GM18951 (cell line): ENCODE measurements around the gene LCE5A.
"Not testable (repeated sequence)": the region's sequence is repeated elsewhere in the genome, so short reads cannot be mapped to it uniquely, and the experiment has no call there.

Source experiments
- POLR2A ChIP-seq: IDR thresholded peaks from 4 replicates; pipeline ENCODE4 v1.6.1; 2011; ENCODE audit warnings: mild to moderate bottlenecking; ENCODE audit not compliant: insufficient read length, insufficient read depth; ENCODE audit errors: extremely low read depth
- in situ Hi-C: fragments of 300-500 bp; cut with MboI; formaldehyde crosslinking; loops from one replicate; pipeline ENCODE4 v1.12.0; 2022; ENCODE audit warnings: low sequenced_read_pairs, mixed read lengths, inconsistent platforms; ENCODE audit not compliant: unreplicated experiment

Gene LCE5A, protein sequence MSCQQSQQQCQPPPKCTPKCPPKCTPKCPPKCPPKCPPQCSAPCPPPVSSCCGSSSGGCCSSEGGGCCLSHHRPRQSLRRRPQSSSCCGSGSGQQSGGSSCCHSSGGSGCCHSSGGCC

DNA sequence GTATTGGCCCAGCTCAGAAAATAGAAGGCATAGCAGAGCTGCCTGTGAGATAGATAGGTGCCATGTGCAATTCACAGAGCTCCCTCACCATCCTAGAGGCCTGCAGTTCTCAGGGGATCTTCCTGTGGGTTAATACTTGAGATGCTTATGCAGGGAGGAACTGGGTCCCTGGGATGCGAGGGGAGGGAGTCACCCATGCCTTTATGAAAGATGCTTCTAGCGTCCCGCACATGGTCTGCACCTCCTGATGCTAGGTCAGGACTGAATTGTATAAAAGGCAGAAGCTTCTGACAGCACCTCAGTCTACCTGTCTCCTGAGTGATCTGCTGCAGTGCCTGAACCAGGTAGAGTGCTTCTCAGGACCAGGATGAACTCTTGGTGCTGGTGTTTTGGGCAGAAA lies at the start of gene LCE5A:
Gene LCE5A, plus strand, starts transcription at position 301 of the 400 bp plus-strand sequence. CDS start 732 bp downstream, outside the sequence.
- no peak for TF ChIP-seq POLR2A
- in situ Hi-C loops: no loop called here

DNA sequence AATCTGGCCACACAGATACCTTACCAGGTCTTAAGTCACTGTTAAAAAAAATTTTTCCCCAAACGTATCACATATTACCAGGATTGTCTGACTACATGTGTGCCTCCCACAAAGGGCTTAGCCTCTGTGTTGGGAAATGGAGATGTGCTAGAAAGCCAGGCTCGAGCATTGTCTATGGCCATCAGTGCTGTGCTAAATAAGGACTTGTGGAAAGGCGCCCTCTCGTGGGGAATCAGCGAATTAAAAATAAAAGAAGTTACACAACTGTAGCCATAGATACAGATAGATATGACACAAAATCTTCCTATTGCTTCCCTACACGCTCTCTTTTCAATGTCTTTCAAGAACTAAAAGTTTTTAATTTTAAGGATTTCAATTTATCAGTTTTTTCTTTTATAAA lies 49.1 kb upstream of the LCE5A start:
- TF ChIP-seq POLR2A: no peak
- in situ Hi-C loops: loop anchor here (25.0 kb wide), 1 partner anchor 399 kb away; no protein-coding TSS in a partner anchor

GRCh38 chr1:152462636-152463035 lies 48.0 kb upstream of the LCE5A start:
- TF ChIP-seq POLR2A: no peak
- in situ Hi-C loops: loop anchor here (25.0 kb wide), 1 partner anchor 400 kb away; no protein-coding TSS in a partner anchor

DNA sequence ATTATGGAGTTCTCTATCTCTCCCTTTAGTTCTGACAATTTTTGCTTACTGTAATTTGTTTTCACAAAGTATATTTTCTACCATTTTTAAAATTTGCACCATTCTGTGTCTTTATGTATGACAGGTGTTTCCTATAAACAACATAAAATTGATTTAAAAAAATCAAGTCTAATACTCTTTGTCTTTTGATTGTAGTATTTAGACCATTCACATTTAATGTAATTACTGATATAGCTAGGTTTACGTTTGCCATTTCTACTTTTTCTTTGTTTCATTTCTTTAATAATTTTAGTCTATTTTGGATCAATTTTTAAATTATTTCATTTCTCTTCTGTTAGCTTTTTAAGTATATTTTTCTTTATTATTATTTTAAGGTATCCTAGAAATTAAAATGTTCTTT lies 44.4 kb upstream of the LCE5A start:
- in situ Hi-C loops: loop anchor here (25.0 kb wide), 1 partner anchor 404 kb away; no protein-coding TSS in a partner anchor
- TF ChIP-seq POLR2A: no peak

DNA sequence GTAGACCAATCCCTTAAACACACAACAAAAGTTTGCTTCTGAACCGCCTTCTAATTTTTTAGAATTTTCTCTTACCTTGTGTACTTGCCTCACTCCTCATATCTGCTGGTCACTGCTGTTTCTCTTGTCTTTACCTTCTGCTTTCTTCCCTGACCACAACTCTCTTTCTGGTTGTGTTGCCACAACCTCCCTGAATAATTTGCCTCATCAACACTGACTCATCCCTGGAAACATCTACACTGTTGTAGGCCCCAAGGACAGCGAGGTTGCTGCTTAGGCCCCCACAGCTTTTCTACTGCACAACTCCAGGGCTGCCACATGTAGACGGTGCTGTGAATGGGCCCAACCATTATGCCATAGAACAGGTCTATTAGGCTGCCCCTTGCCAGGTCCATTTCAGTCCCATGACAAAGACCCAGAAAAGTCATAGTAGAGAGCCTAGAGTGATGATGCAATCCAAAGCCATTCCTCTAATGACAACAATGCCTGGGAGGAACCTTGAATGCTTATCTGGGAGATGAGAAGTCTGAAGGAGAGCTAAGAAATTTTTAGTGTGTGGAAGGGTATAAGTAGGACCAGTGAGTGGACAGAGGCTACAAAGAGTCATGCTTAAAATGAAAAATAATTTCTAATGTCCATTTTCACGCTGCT lies 36.6 kb upstream of the LCE5A start:
- no peak for TF ChIP-seq POLR2A
- in situ Hi-C loops: loop anchor here (25.0 kb wide), 1 partner anchor 412 kb away; no protein-coding TSS in a partner anchor

DNA sequence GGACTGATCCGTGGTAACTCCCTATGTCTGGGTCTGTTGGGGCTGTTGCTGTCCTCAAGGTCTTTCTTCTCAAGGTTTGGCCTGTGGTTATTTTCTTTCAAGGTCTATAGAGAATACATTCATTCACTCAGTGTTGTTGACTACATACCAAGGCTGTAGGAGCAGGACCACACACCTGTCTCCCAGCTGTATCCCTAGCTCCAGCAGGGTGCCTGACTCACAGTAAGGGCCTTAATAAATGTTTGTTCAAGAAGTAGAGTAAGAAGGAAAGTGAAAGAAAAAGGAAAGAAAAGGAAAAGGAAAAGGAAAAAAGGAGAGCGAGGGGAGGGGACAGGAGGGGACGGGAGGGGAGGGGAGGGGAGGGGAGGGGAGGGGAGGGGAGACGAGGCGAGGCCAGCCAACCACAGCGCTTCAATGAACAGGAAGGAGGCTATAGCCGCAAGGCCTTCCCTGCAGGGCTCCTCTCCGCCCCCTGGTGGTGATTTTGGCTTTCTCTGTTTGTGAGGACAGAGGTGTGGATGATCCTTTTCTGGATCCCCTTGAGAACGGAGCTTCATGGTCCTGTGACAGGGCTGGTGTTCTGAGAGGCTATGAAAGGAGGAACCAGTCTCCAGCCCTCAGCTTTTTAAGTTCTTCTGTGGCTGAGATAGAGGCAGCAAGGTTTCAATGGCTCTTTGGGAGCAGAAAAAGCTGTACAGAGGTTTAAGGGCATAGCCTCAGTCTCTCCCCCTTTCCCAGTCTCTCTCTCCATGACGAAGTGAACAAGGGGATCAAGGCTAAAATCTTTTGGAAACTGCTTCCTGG lies 30.6 kb upstream of the LCE5A start:
- TF ChIP-seq POLR2A: no peak

GRCh38 chr1:152481869-152482664 lies 28.5 kb upstream of the LCE5A start:
- TF ChIP-seq POLR2A: no peak
- in situ Hi-C loops: no loop called here

More for the DNA sequence above, 30.6 kb upstream of the LCE5A start:
- in situ Hi-C loops: no loop called here

- TF ChIP-seq POLR2A: no peak
Observed at GRCh38 chr1:152486400-152487006, 24.1 kb upstream of the LCE5A start.

DNA sequence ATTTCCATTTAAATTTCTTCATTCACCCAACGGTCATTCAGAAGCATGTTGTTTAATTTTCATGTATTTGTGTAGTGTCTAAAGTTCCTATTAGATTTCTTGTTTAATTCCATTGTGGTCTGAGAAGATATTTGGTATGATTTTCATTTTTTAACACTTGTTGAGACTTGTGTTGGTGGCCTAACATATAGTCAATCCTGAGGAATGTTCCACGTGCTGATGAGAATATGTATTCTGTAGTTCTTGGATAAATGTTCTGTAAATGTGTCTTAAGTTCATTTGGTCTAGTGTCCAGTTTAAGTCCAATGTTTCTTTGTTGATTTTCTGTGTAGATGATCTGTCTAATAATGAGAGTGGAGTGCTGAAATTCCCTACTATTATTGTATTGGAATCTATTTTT lies 22.7 kb upstream of the LCE5A start:
- in situ Hi-C loops: no loop called here
- no peak for TF ChIP-seq POLR2A

More at GRCh38 chr1:152486400-152487006, 24.1 kb upstream of the LCE5A start:
- in situ Hi-C loops: no loop called here

- in situ Hi-C loops: not testable (repeated sequence)
Observed at GRCh38 chr1:152491537-152491936, 19.1 kb upstream of the LCE5A start.

DNA sequence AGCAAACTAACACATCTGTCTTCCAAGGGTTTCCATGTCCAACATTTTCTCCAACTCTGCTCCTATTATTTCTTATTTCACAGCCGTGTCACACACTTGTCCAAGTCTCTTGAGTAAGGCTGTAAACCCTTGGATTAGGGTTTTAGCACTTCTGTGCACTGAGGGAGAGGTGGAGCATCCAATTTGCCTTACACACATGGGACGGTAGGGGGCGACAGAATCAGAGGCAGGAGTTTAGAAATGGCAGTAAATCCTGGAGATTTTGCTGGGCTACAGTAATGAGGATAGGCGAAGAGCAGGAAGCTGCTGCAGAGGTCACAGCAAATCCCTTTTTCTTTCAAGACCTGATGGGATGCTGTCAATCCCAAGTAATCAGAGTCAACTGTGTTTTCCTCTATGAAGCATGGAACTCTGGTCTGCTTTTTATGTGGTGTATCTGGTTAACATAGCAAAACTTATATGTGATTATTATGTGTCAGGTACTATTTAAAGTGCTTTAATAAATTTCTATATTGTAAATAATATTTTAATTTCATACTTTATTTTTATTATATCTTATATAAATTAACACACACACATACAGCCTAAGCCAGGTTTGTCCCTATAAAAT lies 15.4 kb upstream of the LCE5A start:
- in situ Hi-C loops: no loop called here
- TF ChIP-seq POLR2A: no peak

DNA sequence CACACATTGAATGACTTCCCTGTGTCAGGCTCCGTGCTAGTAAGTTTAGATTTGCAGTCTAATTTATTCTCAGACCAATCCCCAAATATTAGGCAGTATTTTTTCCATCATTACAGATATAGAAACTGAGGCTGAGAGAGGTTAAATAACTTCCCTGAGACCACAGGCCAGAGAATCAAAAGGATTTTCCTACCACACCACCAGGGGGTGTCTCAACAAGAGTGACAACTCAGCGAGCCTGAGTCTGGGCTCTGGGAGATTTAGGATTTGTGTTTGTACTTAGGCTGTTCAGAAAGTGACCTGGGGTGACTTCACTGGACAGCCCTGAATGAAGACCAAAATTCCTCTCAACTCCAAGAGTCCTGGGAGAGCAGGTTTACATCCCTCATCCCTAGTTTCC lies 13.3 kb upstream of the LCE5A start:
- in situ Hi-C loops: no loop called here
- no peak for TF ChIP-seq POLR2A
